K562 (cell line): ENCODE measurements around the gene C1QTNF12. TPM values are rescaled to one million over a fixed set of nuclear protein-coding genes. Genes with fewer than 3 reads are reported as not detected.

Experiments used
- ATAC-seq: fragments of 200-7000 bp; cut with Tn5 transposase; 3 replicates; pipeline ENCODE4 v1.9.1; 2020; ENCODE audit warnings: moderate library complexity
- BruUV-seq: library from RNA; stranded (reverse); fragments of 400-500 nt; replicated peaks from 2 replicates; lab custom pipeline; 2021; lab: Mats Ljungman, UMichigan
- CTCF ChIA-PET: fragments of 300-600 bp; formaldehyde crosslinking; extraction: SDS; loops from one replicate; lab custom pipeline; 2021; ENCODE audit warnings: low intra/inter-chr PET ratio; lab: Yijun Ruan, JAX
- POLR2A ChIA-PET: fragments of 300-600, 350-650 bp; sonication (Branson Sonifier 250); formaldehyde crosslinking; extraction: SDS; loops from one replicate; lab custom pipeline; 2021; ENCODE audit warnings: antibody characterized with exemption, inconsistent platforms; lab: Yijun Ruan, JAX
- DNase-seq, 4 experiments: peaks; one replicate each; pipeline versions ENCODE4 v3.0.0 to v3.0.0-alpha.2; 2011 to 2018; ENCODE audit warnings: low spot score in 3 of 4, mixed read lengths in 3 of 4; ENCODE audit errors: extremely low read depth in 1 of 4
- FAIRE-seq: peaks from 2 replicates; lab custom pipeline; 2011; peaks lifted over from hg19 to GRCh38; lab: Jason Lieb, UNC
- H2AFZ ChIP-seq: 2 replicates; pipeline ENCODE4 v1.6.0; 2011; ENCODE audit warnings: low read depth, low read length, control low read depth, inconsistent platforms
- H3K27ac ChIP-seq: fragments of 200-600 bp; 3 replicates; pipeline ENCODE4 v1.8.0; 2011; ENCODE audit warnings: low read depth, mild to moderate bottlenecking, control low read depth, inconsistent platforms, low read length, moderate library complexity, mixed read lengths; ENCODE audit errors: extremely low read depth
- H3K27me3 ChIP-seq, 2 experiments: fragments of 300-600 bp in 1 of 2; 2 replicates in 1 of 2; 3 replicates in 1 of 2; pipeline versions ENCODE4 v1.6.0 to v1.8.0; 2011; ENCODE audit warnings: inconsistent platforms in 2 of 2, low read length in 2 of 2, mild to moderate bottlenecking in 1 of 2, mixed read lengths in 1 of 2, moderate library complexity in 1 of 2; ENCODE audit not compliant: control insufficient read depth in 2 of 2, insufficient read depth in 2 of 2
- H3K36me3 ChIP-seq: fragments of 300-600 bp; 3 replicates; pipeline ENCODE4 v1.8.0; 2011; ENCODE audit warnings: mild to moderate bottlenecking, low read length, inconsistent platforms; ENCODE audit not compliant: control insufficient read depth, insufficient read depth
- H3K4me1 ChIP-seq, 2 experiments: fragments of 200-600 bp in 1 of 2; replicated peaks in 1 of 2; 2 replicates in 1 of 2; 3 replicates in 1 of 2; pipeline versions ENCODE4 v1.5.1 to v1.8.0; 2011; ENCODE audit warnings: inconsistent platforms in 2 of 2, low read length in 2 of 2, mild to moderate bottlenecking in 1 of 2, mixed read lengths in 1 of 2, moderate library complexity in 1 of 2; ENCODE audit not compliant: control insufficient read depth in 2 of 2, insufficient read depth in 2 of 2
- H3K4me2 ChIP-seq: 2 replicates; pipeline ENCODE4 v1.6.1; 2011; ENCODE audit warnings: low read length, control low read depth, inconsistent platforms, mixed read lengths; ENCODE audit not compliant: insufficient read depth
- H3K4me3 ChIP-seq: fragments of 200-600 bp; sonication (generic), shearing (Covaris generic); 2 replicates; pipeline ENCODE4 v1.5.1; 2016; ENCODE audit warnings: control low read depth, inconsistent platforms
- H3K79me2 ChIP-seq: fragments of 200-600 bp; 3 replicates; pipeline ENCODE4 v1.8.0; 2011; ENCODE audit warnings: low read length, inconsistent platforms; ENCODE audit not compliant: control insufficient read depth, insufficient read depth
- H3K9ac ChIP-seq, 2 experiments: 2 replicates each; pipeline versions ENCODE4 v1.6.0 to v1.6.1; 2011; ENCODE audit warnings: low read depth in 2 of 2, low read length in 2 of 2, control low read depth in 1 of 2, inconsistent platforms in 1 of 2, mild to moderate bottlenecking in 1 of 2, mixed read lengths in 1 of 2; ENCODE audit not compliant: insufficient read depth in 1 of 2
- H3K9me1 ChIP-seq: one replicate; pipeline ENCODE4 v1.6.0; 2011; ENCODE audit warnings: inconsistent platforms, mild to moderate bottlenecking, low read length, moderate library complexity; ENCODE audit not compliant: control insufficient read depth, insufficient read depth
- H3K9me3 ChIP-seq: replicated peaks from 2 replicates; pipeline ENCODE4 v1.5.1; 2011; ENCODE audit warnings: low read depth, low read length, inconsistent platforms; ENCODE audit not compliant: control insufficient read depth, insufficient read depth
- H4K20me1 ChIP-seq: replicated peaks from 2 replicates; pipeline ENCODE4 v1.6.1; 2011; ENCODE audit warnings: low read length, inconsistent platforms, mixed read lengths; ENCODE audit not compliant: control insufficient read depth, insufficient read depth
- CBFA2T3 ChIP-seq: fragments of 450-650 bp; IDR thresholded peaks from 2 replicates; pipeline ENCODE4 v1.6.1; 2017
- CCAR2 ChIP-seq: fragments of 200-400 bp; formaldehyde crosslinking; IDR thresholded peaks from 2 replicates; pipeline ENCODE4 v1.6.1; 2017; ENCODE audit warnings: mild to moderate bottlenecking, low read depth, low read length
- FOSL1 ChIP-seq: fragments of 200-800 bp; sonication (Bioruptor generic); conservative IDR thresholded peaks from 2 replicates; pipeline ENCODE4 v1.6.1; 2016; ENCODE audit warnings: missing genetic modification characterization, missing compliant biosample characterization
- HDAC1 ChIP-seq, 2 experiments: fragments of 450-650 bp; IDR thresholded peaks; 2 replicates each; pipeline ENCODE4 v1.6.1; 2016 to 2017; ENCODE audit warnings: inconsistent platforms in 1 of 2, mild to moderate bottlenecking in 1 of 2, moderate library complexity in 1 of 2
- KDM5B ChIP-seq: fragments of 200-600 bp; sonication (generic); IDR thresholded peaks from 2 replicates; pipeline ENCODE4 v1.6.1; 2012; ENCODE audit warnings: low read depth, mild to moderate bottlenecking, moderate library complexity, low read length, control low read depth, inconsistent platforms; ENCODE audit not compliant: insufficient replicate concordance
- L3MBTL2 ChIP-seq: fragments of 450-650 bp; IDR thresholded peaks from 2 replicates; pipeline ENCODE4 v1.6.1; 2016; ENCODE audit warnings: mild to moderate bottlenecking, moderate library complexity
- MAZ ChIP-seq, 2 experiments: fragments of 450-650 bp in 1 of 2; sonication (generic) in 1 of 2; formaldehyde crosslinking; IDR thresholded peaks in 1 of 2; conservative IDR thresholded peaks in 1 of 2; 2 replicates each; pipeline versions ENCODE4 v1.4.0 to v1.5.0; 2020; ENCODE audit warnings: mild to moderate bottlenecking in 1 of 2, missing genetic modification reagents in 1 of 2
- NFIX ChIP-seq: fragments of 250-450 bp; sonication (Bioruptor Pico); IDR thresholded peaks from 2 replicates; pipeline ENCODE4 v1.4.0; 2020; ENCODE audit warnings: low read depth, mild to moderate bottlenecking, moderate library complexity
- PTTG1 ChIP-seq: fragments of 450-650 bp; IDR thresholded peaks from 2 replicates; pipeline ENCODE4 v1.6.1; 2016; ENCODE audit warnings: low read depth, mild to moderate bottlenecking, missing genetic modification characterization, missing compliant biosample characterization
- RBM25 ChIP-seq: fragments of 200-400 bp; formaldehyde crosslinking; IDR thresholded peaks from 2 replicates; pipeline ENCODE4 v1.6.1; 2018; ENCODE audit warnings: low read length, low read depth, moderate library complexity; ENCODE audit not compliant: severe bottlenecking
- YY1 ChIP-seq, 3 experiments: IDR thresholded peaks; 2 replicates each; pipeline ENCODE4 v1.6.1; 2011; ENCODE audit warnings: low read length in 2 of 3, mild to moderate bottlenecking in 2 of 3, moderate library complexity in 2 of 3, borderline replicate concordance in 1 of 3, control low read depth in 1 of 3, low read depth in 1 of 3; ENCODE audit not compliant: insufficient read depth in 3 of 3, insufficient replicate concordance in 2 of 3, control insufficient read depth in 1 of 3, insufficient read length in 1 of 3; ENCODE audit errors: extremely low read depth in 1 of 3
- ZBED1 ChIP-seq: IDR thresholded peaks from 2 replicates; pipeline ENCODE4 v1.6.1; 2014
- WGBS: fragments of 100-300 bp; shearing (Covaris generic); methylation state at CpG from one replicate; pipeline ENCODE4 v1.1.6; 2016; ENCODE audit warnings: low coverage, mixed read lengths; ENCODE audit not compliant: insufficient coverage; ENCODE audit errors: missing lambda C conversion rate; 5-methylcytosine and 5-hydroxymethylcytosine counted together
- in situ Hi-C: fragments of 300-500 bp; cut with MboI; formaldehyde crosslinking; loops from 4 replicates; pipeline ENCODE4 v1.15.0; 2018; ENCODE audit warnings: inconsistent platforms, mixed read lengths
- intact Hi-C: fragments of 100-400 bp; cut with micrococcal nuclease; formaldehyde crosslinking; loops from 2 replicates; pipeline ENCODE4 v1.14.2; 2022
- polyA plus RNA-seq, 8 experiments: library from polyadenylated mRNA; depleted of rRNA in 4 of 8; stranded (reverse) in 5 of 8; unstranded in 3 of 8; fragments of >200 nt; fragmentation: Nextera tagmentation in 2 of 8; fragmentation: Illumina TruSeq in 1 of 8; extraction: Ambion mirVana in 2 of 8; extraction: Trizol in 1 of 8; gene quantifications; 2 replicates each; pipeline versions ENCODE4 v1.2.1 to v1.2.3, GENCODE V29; 2011 to 2014; ENCODE audit warnings: inconsistent platforms in 1 of 8, missing spikeins in 1 of 8
- total RNA-seq, 7 experiments: library from RNA; depleted of rRNA in 6 of 7; stranded (reverse); fragments of >200 nt in 6 of 7; fragmentation: Illumina TruSeq in 2 of 7; extraction: Trizol in 2 of 7; gene quantifications; 2 replicates each; pipeline versions ENCODE4 v1.2.1 to v1.2.3, GENCODE V29; 2011 to 2021; ENCODE audit warnings: low replicate concordance in 1 of 7
- TF ChIP-seq, protein P1 (sequence below), 2 experiments: IDR thresholded peaks; 2 replicates each; pipeline ENCODE4 v1.6.1; 2012; ENCODE audit warnings: improper control_type of control experiment in 2 of 2, low read depth in 2 of 2, low read length in 2 of 2, borderline replicate concordance in 1 of 2
- TF ChIP-seq, protein P2 (sequence below): fragments of 450-650 bp; IDR thresholded peaks from 2 replicates; pipeline ENCODE4 v1.7.0; 2016; ENCODE audit warnings: borderline replicate concordance
- TF ChIP-seq, protein P3 (sequence below): sonication (generic); formaldehyde crosslinking; IDR thresholded peaks from 2 replicates; pipeline ENCODE4 v1.8.0; 2022; ENCODE audit warnings: mild to moderate bottlenecking, missing genetic modification reagents

C1QTNF12 gene
- total and polyA plus RNA-seq, 9 of the 15 experiments (the other 6 are each of a cell fraction or from before 2014, with no cell fraction given), result 0.11 to 4.3 (median 0.93) TPM; not detected in 3

DNA sequence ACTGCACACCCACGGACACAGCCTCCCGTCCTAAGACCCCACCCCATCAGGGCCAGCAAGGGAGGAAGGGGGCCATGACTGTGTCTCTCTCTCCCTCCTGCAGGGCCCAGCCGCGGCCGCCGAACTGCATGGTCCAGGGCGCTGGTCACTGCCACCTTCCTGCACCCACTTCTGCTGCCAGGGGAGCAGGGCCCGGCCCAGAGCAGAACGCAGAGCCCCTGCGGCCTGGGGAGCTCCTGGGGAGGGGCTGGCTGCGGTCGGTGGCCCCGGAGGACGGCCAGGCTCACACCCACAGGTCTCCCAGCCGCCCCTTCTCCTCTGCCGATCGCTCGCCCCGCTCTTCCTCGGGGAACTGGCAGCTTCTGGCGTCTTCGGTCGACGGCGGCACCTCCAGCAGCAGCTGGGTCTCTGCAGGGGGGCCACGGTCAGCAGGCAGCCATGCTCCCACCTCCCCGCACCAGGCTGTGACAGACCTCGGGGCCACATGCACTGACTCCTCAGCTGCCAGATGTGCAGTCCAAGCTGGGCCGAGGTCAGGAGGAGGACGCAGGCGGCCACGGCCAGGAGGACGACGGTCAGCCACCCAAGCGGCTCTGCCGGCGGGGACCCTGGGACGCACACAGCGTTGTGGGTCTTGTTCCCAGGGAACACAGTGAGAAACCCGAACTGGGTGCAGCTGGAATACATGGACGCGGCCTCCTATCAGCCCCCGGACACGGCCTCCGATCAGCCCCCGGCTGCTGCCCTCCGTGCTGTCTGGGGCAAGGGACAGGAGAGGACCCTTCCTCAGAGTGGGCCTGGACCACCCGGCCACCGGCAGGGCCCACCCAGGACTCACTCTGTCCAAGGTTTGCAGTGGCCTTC is 42.7 kb downstream of the C1QTNF12 start:
- intact Hi-C loops, result no loop called here
- peak in 1 of 4 experiments; percentile 50 for DNase-seq
- WGBS, result 19% methylated on average over 49 of the region's 49 CpGs
- TF ChIP-seq, protein P1, sequence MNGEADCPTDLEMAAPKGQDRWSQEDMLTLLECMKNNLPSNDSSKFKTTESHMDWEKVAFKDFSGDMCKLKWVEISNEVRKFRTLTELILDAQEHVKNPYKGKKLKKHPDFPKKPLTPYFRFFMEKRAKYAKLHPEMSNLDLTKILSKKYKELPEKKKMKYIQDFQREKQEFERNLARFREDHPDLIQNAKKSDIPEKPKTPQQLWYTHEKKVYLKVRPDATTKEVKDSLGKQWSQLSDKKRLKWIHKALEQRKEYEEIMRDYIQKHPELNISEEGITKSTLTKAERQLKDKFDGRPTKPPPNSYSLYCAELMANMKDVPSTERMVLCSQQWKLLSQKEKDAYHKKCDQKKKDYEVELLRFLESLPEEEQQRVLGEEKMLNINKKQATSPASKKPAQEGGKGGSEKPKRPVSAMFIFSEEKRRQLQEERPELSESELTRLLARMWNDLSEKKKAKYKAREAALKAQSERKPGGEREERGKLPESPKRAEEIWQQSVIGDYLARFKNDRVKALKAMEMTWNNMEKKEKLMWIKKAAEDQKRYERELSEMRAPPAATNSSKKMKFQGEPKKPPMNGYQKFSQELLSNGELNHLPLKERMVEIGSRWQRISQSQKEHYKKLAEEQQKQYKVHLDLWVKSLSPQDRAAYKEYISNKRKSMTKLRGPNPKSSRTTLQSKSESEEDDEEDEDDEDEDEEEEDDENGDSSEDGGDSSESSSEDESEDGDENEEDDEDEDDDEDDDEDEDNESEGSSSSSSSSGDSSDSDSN (IDR thresholded peaks at IDR 0.05; ENCODE audit: borderline replicate concordance in 1 of 2, low read depth in 2 of 2, low read length in 2 of 2), result peak; percentile 83 to 86; a peak in 3 of 4 replicates
- TF ChIP-seq CCAR2, result no peak
- TF ChIP-seq, protein P2, sequence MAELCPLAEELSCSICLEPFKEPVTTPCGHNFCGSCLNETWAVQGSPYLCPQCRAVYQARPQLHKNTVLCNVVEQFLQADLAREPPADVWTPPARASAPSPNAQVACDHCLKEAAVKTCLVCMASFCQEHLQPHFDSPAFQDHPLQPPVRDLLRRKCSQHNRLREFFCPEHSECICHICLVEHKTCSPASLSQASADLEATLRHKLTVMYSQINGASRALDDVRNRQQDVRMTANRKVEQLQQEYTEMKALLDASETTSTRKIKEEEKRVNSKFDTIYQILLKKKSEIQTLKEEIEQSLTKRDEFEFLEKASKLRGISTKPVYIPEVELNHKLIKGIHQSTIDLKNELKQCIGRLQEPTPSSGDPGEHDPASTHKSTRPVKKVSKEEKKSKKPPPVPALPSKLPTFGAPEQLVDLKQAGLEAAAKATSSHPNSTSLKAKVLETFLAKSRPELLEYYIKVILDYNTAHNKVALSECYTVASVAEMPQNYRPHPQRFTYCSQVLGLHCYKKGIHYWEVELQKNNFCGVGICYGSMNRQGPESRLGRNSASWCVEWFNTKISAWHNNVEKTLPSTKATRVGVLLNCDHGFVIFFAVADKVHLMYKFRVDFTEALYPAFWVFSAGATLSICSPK, result no peak
- no peak for TF ChIP-seq KDM5B
- TF ChIP-seq L3MBTL2, result peak; percentile 59; the same call in 1 of the 2 replicates
- TF ChIP-seq MAZ (CRISPR knock-in tag; conservative IDR thresholded peaks at IDR 0.05 in 1 of 2, IDR thresholded peaks at IDR 0.05 in 1 of 2), result peak in 1 of 2 experiments; percentile 32; a peak in 1 of 4 replicates
- TF ChIP-seq FOSL1, result no peak
- peak; percentile 24; the same call in 1 of the 2 replicates for TF ChIP-seq CBFA2T3
- no peak for TF ChIP-seq NFIX
- peak in 1 of 3 experiments; percentile 7 for TF ChIP-seq YY1 (IDR thresholded peaks at IDR 0.05; ENCODE audit: borderline replicate concordance in 1 of 3, control insufficient read depth in 1 of 3, extremely low read depth in 1 of 3, insufficient read depth in 3 of 3, insufficient read length in 1 of 3, insufficient replicate concordance in 2 of 3, low read depth in 1 of 3, low read length in 2 of 3)
- no peak for TF ChIP-seq PTTG1
- TF ChIP-seq RBM25, result no peak
- TF ChIP-seq ZBED1, result no peak
- TF ChIP-seq, protein P3, sequence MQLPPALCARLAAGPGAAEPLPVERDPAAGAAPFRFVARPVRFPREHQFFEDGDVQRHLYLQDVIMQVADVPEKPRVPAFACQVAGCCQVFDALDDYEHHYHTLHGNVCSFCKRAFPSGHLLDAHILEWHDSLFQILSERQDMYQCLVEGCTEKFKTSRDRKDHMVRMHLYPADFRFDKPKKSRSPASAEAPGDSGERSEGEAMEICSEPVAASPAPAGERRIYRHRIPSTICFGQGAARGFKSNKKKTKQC (CRISPR knock-in tag), result 0 out of 2 replicates have a peak, but pooled peaks have one; percentile 29
- no peak for TF ChIP-seq HDAC1 (IDR thresholded peaks at IDR 0.05)

More for the DNA sequence above, 42.7 kb downstream of the C1QTNF12 start:
- H3K9ac ChIP-seq, result peak overlapping the region in 1 of 2 experiments; percentile 30; a peak in 2 of 4 replicates
- no peak overlapping the region for H3K27ac ChIP-seq
- FAIRE-seq (peak; percentile 71), ATAC-seq (peak; percentile 21)
- in situ Hi-C loops, result no loop called here
- no peaks in the 10 kb centered on the region for H3K27me3 ChIP-seq
- H2AFZ ChIP-seq, result peak overlapping the region; percentile 58; the same call in 1 of the 2 replicates
- H4K20me1 ChIP-seq, result no peaks in the 10 kb centered on the region
- H3K9me1 ChIP-seq, result no peaks in the 10 kb centered on the region
- ChIA-PET POLR2A (interaction anchor here (0.6 to 1.7 kb wide), 4 partner anchors 16 to 136 kb away, joined by 3 to 5 read pairs (median 3); no protein-coding TSS in a partner anchor), CTCF (no interaction called here)
- no peaks in the 10 kb centered on the region for H3K36me3 ChIP-seq
- no peaks in the 10 kb centered on the region for H3K9me3 ChIP-seq
- no peak overlapping the region for H3K4me3 ChIP-seq
- H3K79me2 ChIP-seq, result no peaks in the 10 kb centered on the region
- H3K4me2 ChIP-seq, result no peak overlapping the region
- H3K4me1 ChIP-seq, result peaks cover 7 to 93% of the 10 kb centered on the region in 2 experiments; a peak in 4 of 5 replicates
- no TSS peak for BruUV-seq
